Uterus (tissue), 2 donors: ENCODE data around the gene ATP6AP1.

Experiments
- POLR2A ChIP-seq, 2 donors: fragments of 450-650 bp; IDR thresholded peaks; one replicate each; pipeline ENCODE4 v1.6.1; 2016; ENCODE audit warnings: antibody characterized with exemption in 2 of 2, mild to moderate bottlenecking in 1 of 2, moderate library complexity in 1 of 2
- TF ChIP-seq, protein P1 (sequence below), 4 experiments: fragments of 200-600 bp in 2 of 4; fragments of 450-650 bp in 2 of 4; sonication (generic) in 2 of 4; IDR thresholded peaks; one replicate each; pipeline ENCODE4 v1.5.1; 2016 to 2019; ENCODE audit warnings: antibody characterized with exemption in 4 of 4, mild to moderate bottlenecking in 2 of 4, moderate library complexity in 1 of 4

DNA sequence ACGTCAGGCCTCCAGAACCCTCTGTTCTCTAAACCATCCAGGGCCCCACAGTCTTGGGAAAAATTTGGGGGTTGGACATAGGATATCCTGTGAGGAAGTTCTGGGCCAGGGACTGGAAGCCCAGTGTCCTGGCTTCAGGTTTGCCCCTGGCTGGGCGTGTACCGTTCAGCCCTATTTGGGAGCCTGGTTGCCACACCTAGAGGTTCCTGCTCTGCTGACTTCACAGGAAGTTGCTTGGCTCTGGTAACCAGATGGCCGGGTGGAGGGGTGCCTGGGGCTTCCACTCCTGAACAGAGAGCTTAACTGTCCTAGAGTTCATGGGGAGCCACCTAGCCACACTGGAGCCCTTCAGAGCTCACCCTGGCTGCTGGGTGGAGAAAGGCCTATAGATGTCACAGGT, 16.0 kb upstream of the ATP6AP1 start:
- no peak for TF ChIP-seq POLR2A (IDR thresholded peaks at IDR 0.05)
- TF ChIP-seq, protein P1, sequence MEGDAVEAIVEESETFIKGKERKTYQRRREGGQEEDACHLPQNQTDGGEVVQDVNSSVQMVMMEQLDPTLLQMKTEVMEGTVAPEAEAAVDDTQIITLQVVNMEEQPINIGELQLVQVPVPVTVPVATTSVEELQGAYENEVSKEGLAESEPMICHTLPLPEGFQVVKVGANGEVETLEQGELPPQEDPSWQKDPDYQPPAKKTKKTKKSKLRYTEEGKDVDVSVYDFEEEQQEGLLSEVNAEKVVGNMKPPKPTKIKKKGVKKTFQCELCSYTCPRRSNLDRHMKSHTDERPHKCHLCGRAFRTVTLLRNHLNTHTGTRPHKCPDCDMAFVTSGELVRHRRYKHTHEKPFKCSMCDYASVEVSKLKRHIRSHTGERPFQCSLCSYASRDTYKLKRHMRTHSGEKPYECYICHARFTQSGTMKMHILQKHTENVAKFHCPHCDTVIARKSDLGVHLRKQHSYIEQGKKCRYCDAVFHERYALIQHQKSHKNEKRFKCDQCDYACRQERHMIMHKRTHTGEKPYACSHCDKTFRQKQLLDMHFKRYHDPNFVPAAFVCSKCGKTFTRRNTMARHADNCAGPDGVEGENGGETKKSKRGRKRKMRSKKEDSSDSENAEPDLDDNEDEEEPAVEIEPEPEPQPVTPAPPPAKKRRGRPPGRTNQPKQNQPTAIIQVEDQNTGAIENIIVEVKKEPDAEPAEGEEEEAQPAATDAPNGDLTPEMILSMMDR (IDR thresholded peaks at IDR 0.05) = no peak
